Epithelial cell of esophagus (primary cell): ENCODE data around the gene PCDHGB2.
"Not testable (repeated sequence)": the region's sequence is repeated elsewhere in the genome, so short reads cannot be mapped to it uniquely, and the experiment has no call there.

Experiments used
- DNase-seq: peaks from one replicate; pipeline ENCODE4 v3.0.0; 2010; ENCODE audit warnings: low read depth
- H3K4me3 ChIP-seq: 2 replicates; pipeline ENCODE4 v1.5.1; 2011; ENCODE audit warnings: mild to moderate bottlenecking, low read length, control low read depth
- TF ChIP-seq, protein P1 (sequence below): IDR thresholded peaks from 2 replicates; pipeline ENCODE4 v1.5.1; 2011; ENCODE audit warnings: low read depth, mild to moderate bottlenecking, low read length, control low read depth, inconsistent platforms; ENCODE audit not compliant: insufficient read depth; ENCODE audit errors: missing control alignments

PCDHGB2 gene

GRCh38 chr5:141343242-141343952 lies 16.4 kb upstream of the PCDHGB2 start, which contains the start of gene PCDHGA3:
Gene PCDHGA3 (plus strand): TSS chr5:141343829. CDS start chr5:141344034, 205 bp downstream.
- TF ChIP-seq, protein P1, sequence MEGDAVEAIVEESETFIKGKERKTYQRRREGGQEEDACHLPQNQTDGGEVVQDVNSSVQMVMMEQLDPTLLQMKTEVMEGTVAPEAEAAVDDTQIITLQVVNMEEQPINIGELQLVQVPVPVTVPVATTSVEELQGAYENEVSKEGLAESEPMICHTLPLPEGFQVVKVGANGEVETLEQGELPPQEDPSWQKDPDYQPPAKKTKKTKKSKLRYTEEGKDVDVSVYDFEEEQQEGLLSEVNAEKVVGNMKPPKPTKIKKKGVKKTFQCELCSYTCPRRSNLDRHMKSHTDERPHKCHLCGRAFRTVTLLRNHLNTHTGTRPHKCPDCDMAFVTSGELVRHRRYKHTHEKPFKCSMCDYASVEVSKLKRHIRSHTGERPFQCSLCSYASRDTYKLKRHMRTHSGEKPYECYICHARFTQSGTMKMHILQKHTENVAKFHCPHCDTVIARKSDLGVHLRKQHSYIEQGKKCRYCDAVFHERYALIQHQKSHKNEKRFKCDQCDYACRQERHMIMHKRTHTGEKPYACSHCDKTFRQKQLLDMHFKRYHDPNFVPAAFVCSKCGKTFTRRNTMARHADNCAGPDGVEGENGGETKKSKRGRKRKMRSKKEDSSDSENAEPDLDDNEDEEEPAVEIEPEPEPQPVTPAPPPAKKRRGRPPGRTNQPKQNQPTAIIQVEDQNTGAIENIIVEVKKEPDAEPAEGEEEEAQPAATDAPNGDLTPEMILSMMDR, result peak; percentile 34
- DNase-seq, result peak; percentile 53
- H3K4me3 ChIP-seq, result peak within 1 kb of the TSS; percentile 12

DNA sequence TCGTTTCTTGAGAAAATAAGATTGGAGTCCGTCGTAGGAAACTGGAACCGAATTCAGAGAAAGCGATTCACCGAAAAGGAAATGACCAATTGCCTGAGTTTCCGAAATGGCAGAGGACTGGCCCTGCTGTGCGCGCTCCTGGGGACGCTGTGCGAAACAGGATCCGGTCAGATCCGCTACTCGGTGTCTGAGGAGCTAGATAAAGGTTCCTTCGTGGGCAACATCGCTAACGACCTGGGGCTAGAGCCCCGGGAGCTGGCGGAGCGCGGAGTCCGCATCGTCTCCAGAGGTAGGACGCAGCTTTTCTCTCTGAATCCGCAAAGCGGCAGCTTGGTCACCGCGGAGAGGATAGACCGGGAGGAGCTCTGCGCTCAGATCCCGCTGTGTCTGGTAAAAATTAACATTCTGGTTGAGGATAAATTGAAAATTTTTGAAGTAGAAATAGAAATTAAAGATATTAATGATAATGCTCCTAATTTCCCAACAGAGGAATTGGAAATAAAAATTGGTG lies 15.8 kb upstream of the PCDHGB2 start:
- TF ChIP-seq, protein P1, result no peak
- peak overlapping the region; percentile 12 for H3K4me3 ChIP-seq
- DNase-seq, result no peak

DNA sequence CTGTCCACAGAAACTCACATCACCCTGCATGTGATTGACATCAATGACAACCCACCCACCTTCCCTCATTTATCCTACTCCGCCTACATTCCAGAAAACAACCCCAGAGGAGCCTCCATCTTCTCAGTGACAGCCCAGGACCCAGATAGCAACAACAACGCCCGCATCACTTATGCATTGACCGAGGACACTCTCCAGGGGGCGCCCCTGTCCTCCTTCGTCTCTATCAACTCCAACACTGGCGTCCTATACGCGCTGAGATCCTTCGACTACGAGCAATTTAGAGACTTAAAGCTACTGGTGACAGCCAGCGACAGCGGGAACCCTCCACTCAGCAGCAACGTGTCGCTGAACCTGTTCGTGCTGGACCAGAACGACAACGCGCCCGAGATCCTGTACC lies 14.5 kb upstream of the PCDHGB2 start:
- no peak for DNase-seq
- TF ChIP-seq, protein P1, result no peak
- no peak overlapping the region for H3K4me3 ChIP-seq

GRCh38 chr5:141346017-141346416 lies 13.8 kb upstream of the PCDHGB2 start:
- DNase-seq, H3K4me3 ChIP-seq: not testable (repeated sequence)

- TF ChIP-seq, protein P1, result peak; percentile 42
- DNase-seq, result peak; percentile 38
- peak within 1 kb of the TSS; percentile 15 for H3K4me3 ChIP-seq
Measured at GRCh38 chr5:141349917-141350619, 9.7 kb upstream of the PCDHGB2 start, which contains the start of gene PCDHGB1. Gene PCDHGB1 (plus strand): TSS chr5:141350099. CDS start chr5:141350261, 162 bp downstream.

GRCh38 chr5:141351591-141351990 lies 8.2 kb upstream of the PCDHGB2 start:
- TF ChIP-seq, protein P1, result no peak
- no peak overlapping the region for H3K4me3 ChIP-seq
- DNase-seq, result no peak

DNA sequence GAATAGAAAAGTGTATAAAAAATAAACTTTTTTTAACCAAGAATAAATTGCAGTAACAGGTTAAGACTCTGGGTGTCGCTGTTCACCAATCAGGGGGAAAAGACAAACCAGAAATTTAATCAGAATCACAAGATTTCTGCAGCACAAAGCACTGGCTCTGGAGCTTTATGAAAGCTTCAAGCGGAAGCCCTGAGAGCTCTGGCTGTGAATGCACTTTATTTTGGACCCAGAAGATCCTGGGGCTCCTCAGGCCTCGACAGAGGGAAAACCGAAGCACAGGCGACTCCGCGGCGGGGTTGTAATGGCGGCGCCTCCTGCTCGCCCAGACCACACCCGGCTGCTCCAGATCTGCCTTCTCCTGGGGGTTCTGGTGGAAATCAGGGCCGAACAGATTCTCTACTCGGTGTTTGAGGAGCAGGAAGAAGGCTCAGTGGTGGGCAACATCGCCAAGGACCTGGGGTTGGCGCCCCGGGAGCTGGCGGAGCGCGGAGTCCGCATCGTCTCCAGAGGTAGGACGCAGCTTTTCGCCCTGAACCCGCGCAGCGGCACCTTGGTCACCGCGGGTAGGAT lies 4.8 kb upstream of the PCDHGB2 start, which contains the start of gene PCDHGA4:
PCDHGA4 (plus strand) TSS at position 122 of the 570 bp plus-strand sequence; CDS start at position 209, 87 bp downstream.
- TF ChIP-seq, protein P1, result peak; percentile 26
- no peak for DNase-seq
- peak within 1 kb of the TSS; percentile 6 for H3K4me3 ChIP-seq
